ENCODE data around the gene CCDC51.
"Not testable (repeated sequence)": the region's sequence is repeated elsewhere in the genome, so short reads cannot be mapped to it uniquely, and the experiment has no call there.

The CCDC51 gene

DNA sequence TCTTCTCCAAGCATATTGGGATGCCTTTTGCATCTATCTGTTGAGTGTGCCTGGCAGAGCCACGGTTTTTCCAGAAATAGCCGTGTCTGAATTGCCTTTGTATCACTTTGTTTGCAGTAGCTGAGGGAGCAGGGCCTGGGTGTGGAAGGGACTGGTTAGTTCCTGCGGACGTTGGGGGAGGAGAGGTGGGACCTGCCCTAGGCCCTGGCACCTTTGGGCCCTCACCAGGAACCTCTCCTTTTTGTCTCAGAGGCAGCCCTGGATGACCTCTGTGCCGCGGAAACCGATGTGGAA is 25.3 kb upstream of the CCDC51 start:
- H3K9me3 ChIP-seq (replicated peaks; ENCODE audit: low read length): no peaks in the 10 kb centered on the region
- H3K27me3 ChIP-seq (ENCODE audit: control insufficient read depth, insufficient read depth, low read length): no peaks in the 10 kb centered on the region
- peak overlapping the region; percentile 61 for H3K4me2 ChIP-seq (ENCODE audit: low read length)
- H3K4me1 ChIP-seq (ENCODE audit: control insufficient read depth, insufficient read depth, low read length): peaks cover 51% of the 10 kb centered on the region
- H3K4me3 ChIP-seq (ENCODE audit: low read length): no peak overlapping the region
- H3K9ac ChIP-seq (ENCODE audit: low read depth, low read length): peak overlapping the region; percentile 66
- H3K36me3 ChIP-seq (ENCODE audit: insufficient read depth, low read length): peaks cover 50% of the 10 kb centered on the region

DNA sequence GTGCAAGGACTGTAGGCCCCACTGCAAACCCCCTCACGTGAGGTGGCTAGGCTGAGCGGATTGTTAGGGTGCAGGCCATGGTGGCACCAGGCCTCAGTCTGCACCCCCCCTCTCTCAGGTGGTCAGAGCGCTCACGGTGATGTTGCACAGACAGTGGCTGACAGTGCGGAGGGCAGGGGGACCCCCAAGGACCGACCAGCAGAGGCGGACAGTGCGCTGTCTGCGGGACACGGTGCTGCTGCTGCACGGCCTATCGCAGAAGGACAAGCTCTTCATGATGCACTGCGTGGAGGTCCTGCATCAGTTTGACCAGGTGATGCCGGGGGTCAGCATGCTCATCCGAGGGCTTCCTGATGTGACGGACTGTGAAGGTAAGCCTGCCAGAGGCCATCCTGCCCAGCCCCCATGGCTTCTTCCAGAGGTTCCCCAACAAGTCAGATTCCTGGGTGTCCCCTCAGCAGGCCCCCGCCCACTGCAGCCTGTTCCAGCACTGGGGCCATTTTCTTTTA is 24.8 kb upstream of the CCDC51 start:
- Histone ChIP-seq H3K4me3 (ENCODE audit: low read length) (no peak overlapping the region), H3K9ac (ENCODE audit: low read depth, low read length) (peak overlapping the region; percentile 66), H3K9me3 (replicated peaks; ENCODE audit: low read length) (no peaks in the 10 kb centered on the region), H3K27me3 (ENCODE audit: control insufficient read depth, insufficient read depth, low read length) (no peaks in the 10 kb centered on the region), H3K36me3 (ENCODE audit: insufficient read depth, low read length) (peaks cover 49% of the 10 kb centered on the region), H3K4me1 (ENCODE audit: control insufficient read depth, insufficient read depth, low read length) (peaks cover 47% of the 10 kb centered on the region), H3K4me2 (ENCODE audit: low read length) (no peak overlapping the region)

DNA sequence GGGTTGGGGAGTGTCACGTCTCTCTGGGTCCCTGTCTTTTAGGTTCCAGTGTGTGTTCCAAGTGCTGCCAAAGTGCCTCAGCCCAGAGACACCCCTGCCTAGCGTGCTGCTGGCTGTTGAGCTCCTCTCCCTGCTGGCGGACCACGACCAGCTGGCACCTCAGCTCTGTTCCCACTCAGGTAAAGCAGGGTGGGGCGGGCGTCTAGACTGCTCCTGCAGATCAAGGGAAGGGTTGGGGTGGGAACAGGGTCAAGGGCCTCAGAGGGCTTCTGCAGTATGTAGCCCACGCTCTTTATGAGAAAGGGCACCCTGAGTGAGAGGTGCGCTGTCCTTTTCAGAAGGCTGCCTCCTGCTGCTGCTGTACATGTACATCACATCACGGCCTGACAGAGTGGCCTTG is 23.8 kb upstream of the CCDC51 start:
- H3K9ac ChIP-seq (ENCODE audit: low read depth, low read length): no peak overlapping the region
- H3K4me2 ChIP-seq (ENCODE audit: low read length): no peak overlapping the region
- no peak overlapping the region for H3K4me3 ChIP-seq (ENCODE audit: low read length)
- H3K27me3 ChIP-seq (ENCODE audit: control insufficient read depth, insufficient read depth, low read length): no peaks in the 10 kb centered on the region
- H3K4me1 ChIP-seq (ENCODE audit: control insufficient read depth, insufficient read depth, low read length): peaks cover 36% of the 10 kb centered on the region
- no peaks in the 10 kb centered on the region for H3K9me3 ChIP-seq (replicated peaks; ENCODE audit: low read length)
- H3K36me3 ChIP-seq (ENCODE audit: insufficient read depth, low read length): peaks cover 51% of the 10 kb centered on the region

DNA sequence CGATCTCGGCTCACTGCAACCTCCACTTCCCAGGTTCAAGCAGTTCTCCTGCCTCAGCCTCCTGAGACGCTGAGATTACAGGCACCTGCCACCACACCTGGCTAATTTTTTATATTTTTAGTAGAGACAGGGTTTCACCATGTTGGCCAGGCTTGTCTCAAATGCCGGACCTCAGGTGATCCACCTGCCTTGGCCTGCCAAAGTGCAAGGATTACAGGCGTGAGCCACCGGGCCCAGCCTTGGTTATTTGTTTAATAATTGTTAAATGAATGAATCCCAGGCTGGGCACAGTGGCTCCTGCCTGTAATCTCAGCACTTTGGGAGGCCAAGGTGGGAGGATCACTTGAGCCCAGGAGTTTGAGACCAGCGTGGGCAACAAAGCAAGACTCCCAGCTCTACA is 21.8 kb upstream of the CCDC51 start:
- H3K36me3 ChIP-seq (ENCODE audit: insufficient read depth, low read length): peaks cover 42% of the 10 kb centered on the region
- not testable (repeated sequence) for H3K9me3 ChIP-seq (replicated peaks; ENCODE audit: low read length); H3K4me3 ChIP-seq (ENCODE audit: low read length); H3K4me2 ChIP-seq (ENCODE audit: low read length); H3K9ac ChIP-seq (ENCODE audit: low read depth, low read length); H3K27me3 ChIP-seq (ENCODE audit: control insufficient read depth, insufficient read depth, low read length)
- peaks cover 18% of the 10 kb centered on the region for H3K4me1 ChIP-seq (ENCODE audit: control insufficient read depth, insufficient read depth, low read length)

DNA sequence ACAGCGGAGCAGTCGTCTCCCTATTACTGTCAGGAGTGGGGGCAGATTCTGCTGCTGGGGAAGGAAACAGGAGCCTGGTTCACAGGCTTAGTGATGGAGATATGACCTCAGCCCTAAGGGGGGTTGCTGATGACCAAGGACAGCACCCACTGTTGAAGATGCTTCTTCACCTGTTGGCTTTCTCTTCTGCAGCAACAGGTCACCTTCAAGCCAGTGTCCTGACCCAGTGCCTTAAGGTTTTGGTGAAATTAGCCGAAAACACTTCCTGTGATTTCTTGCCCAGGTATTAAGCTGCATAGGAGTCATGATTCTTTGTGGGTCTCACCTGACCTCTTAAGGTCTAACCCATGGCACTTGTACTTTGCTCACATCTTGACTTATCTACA is 20.6 kb upstream of the CCDC51 start:
- H3K36me3 ChIP-seq (ENCODE audit: insufficient read depth, low read length): peaks cover 40% of the 10 kb centered on the region

DNA sequence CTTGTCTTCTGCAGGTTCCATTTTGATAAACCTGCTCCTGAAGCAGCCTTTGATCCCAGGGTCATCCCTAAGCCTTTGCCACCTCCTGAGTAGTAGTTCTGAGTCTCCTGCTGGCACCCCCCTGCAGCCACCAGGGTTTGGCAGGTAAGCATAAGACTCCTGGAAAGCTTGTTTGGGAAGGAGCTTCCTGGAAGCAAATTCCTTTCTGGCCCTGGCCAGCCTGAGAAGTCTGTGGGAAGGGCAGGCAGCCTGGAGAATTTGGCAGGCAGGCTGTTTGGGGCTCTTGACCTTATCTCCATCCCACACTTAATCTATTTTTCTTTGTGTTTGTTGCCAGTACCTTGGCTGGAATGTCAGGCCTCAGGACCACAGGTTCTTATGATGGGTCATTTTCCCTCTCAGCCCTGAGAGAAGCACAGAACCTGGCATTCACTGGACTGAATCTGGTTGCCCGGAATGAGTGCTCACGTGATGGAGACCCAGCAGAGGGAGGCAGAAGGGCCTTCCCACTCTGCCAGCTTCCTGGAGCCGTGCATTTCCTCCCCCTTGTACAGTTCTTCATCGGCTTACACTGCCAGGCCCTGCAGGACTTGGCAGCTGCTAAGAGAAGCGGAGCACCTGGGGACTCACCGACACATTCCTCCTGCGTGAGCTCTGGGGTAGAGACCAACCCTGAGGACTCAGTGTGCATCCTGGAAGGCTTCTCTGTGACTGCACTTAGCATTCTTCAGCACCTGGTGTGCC is 20.0 kb upstream of the CCDC51 start:
- no peak overlapping the region for H3K4me3 ChIP-seq (ENCODE audit: low read length)
- H3K4me2 ChIP-seq (ENCODE audit: low read length): no peak overlapping the region
- H3K9ac ChIP-seq (ENCODE audit: low read depth, low read length): no peak overlapping the region
- no peaks in the 10 kb centered on the region for H3K9me3 ChIP-seq (replicated peaks; ENCODE audit: low read length)
- H3K27me3 ChIP-seq (ENCODE audit: control insufficient read depth, insufficient read depth, low read length): no peaks in the 10 kb centered on the region
- H3K4me1 ChIP-seq (ENCODE audit: control insufficient read depth, insufficient read depth, low read length): peaks cover 2% of the 10 kb centered on the region
- peaks cover 40% of the 10 kb centered on the region for H3K36me3 ChIP-seq (ENCODE audit: insufficient read depth, low read length)

More for the DNA sequence above, 20.6 kb upstream of the CCDC51 start:
- Histone ChIP-seq H3K4me2 (ENCODE audit: low read length) (no peak overlapping the region), H3K27me3 (ENCODE audit: control insufficient read depth, insufficient read depth, low read length) (no peaks in the 10 kb centered on the region), H3K4me1 (ENCODE audit: control insufficient read depth, insufficient read depth, low read length) (peaks cover 6% of the 10 kb centered on the region), H3K9ac (ENCODE audit: low read depth, low read length) (no peak overlapping the region), H3K4me3 (ENCODE audit: low read length) (no peak overlapping the region), H3K9me3 (replicated peaks; ENCODE audit: low read length) (no peaks in the 10 kb centered on the region)

DNA sequence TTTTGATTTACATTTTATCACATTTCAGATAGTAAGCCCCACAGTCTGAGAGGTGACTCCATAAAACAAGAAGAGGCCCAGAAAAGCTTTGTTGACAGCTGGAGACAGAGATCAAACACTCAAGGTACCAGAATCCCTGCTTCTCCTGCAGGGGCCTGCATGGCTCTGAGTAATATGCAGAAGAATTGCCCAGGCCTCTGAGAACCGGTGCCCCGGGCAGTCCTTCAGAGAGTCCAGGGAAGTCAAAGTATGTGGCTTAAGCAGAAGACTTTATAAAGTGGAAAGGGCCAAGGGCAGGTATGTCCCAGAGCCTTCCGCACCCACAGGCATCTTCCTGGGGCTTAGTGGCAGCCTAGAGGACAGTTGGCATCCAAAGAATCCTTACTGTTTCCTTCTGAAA is 19.4 kb upstream of the CCDC51 start:
- H3K9ac ChIP-seq (ENCODE audit: low read depth, low read length): no peak overlapping the region
- H3K9me3 ChIP-seq (replicated peaks; ENCODE audit: low read length): no peaks in the 10 kb centered on the region
- H3K36me3 ChIP-seq (ENCODE audit: insufficient read depth, low read length): peaks cover 43% of the 10 kb centered on the region

DNA sequence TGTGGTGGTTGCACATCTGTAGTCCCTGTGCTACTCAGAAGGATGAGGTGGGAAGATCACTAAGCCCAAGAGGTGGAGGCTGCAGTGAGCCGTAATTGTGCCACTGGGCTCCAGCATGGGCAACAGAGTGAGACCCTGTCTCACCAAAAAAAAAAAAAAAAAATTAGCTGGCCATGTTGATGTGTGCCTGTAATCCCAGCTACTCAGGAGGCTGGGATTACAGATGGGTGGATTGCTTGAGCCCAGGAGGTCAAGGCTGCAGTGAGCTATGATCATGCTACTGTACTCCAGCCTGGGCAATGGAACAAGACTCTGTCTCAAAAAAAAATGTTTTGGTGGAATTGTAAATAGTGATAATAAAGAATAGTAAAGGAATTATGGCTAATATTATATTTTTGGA is 16.5 kb upstream of the CCDC51 start:
- H3K4me2 ChIP-seq (ENCODE audit: low read length): no peak overlapping the region
- H3K27me3 ChIP-seq (ENCODE audit: control insufficient read depth, insufficient read depth, low read length): no peaks in the 10 kb centered on the region
- peaks cover 48% of the 10 kb centered on the region for H3K36me3 ChIP-seq (ENCODE audit: insufficient read depth, low read length)
- no peak overlapping the region for H3K4me3 ChIP-seq (ENCODE audit: low read length)
- H3K9ac ChIP-seq (ENCODE audit: low read depth, low read length): no peak overlapping the region
- no peaks in the 10 kb centered on the region for H3K4me1 ChIP-seq (ENCODE audit: control insufficient read depth, insufficient read depth, low read length)
- no peaks in the 10 kb centered on the region for H3K9me3 ChIP-seq (replicated peaks; ENCODE audit: low read length)

More for the DNA sequence above, 19.4 kb upstream of the CCDC51 start:
- no peaks in the 10 kb centered on the region for H3K4me1 ChIP-seq (ENCODE audit: control insufficient read depth, insufficient read depth, low read length)
- H3K4me2 ChIP-seq (ENCODE audit: low read length): no peak overlapping the region
- no peak overlapping the region for H3K4me3 ChIP-seq (ENCODE audit: low read length)
- no peaks in the 10 kb centered on the region for H3K27me3 ChIP-seq (ENCODE audit: control insufficient read depth, insufficient read depth, low read length)

DNA sequence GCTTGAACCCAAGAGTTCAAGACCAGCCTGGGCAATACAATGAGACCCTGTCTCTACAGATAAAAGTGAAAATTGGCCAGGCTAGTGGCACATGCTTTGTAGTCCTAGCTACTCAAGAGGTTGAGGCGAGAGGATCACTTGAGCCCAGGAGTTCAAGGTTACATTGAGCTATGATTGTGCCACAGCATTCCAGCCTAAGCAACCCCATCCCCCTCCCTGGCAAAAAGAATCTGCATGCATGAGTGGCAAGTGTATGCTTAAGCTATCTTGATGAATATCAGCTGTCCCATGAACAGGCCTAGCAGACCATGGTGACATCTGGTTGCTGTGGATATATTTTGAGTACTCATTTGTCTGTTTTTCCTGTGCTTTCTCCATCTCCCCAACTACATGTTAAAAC is 11.4 kb upstream of the CCDC51 start:
- Histone ChIP-seq H3K9ac (ENCODE audit: low read depth, low read length) (no peak overlapping the region), H3K9me3 (replicated peaks; ENCODE audit: low read length) (no peaks in the 10 kb centered on the region), H3K4me1 (ENCODE audit: control insufficient read depth, insufficient read depth, low read length) (peaks cover 12% of the 10 kb centered on the region), H3K4me2 (ENCODE audit: low read length) (no peak overlapping the region), H3K4me3 (ENCODE audit: low read length) (no peak overlapping the region), H3K27me3 (ENCODE audit: control insufficient read depth, insufficient read depth, low read length) (no peaks in the 10 kb centered on the region), H3K36me3 (ENCODE audit: insufficient read depth, low read length) (peaks cover 14% of the 10 kb centered on the region)

DNA sequence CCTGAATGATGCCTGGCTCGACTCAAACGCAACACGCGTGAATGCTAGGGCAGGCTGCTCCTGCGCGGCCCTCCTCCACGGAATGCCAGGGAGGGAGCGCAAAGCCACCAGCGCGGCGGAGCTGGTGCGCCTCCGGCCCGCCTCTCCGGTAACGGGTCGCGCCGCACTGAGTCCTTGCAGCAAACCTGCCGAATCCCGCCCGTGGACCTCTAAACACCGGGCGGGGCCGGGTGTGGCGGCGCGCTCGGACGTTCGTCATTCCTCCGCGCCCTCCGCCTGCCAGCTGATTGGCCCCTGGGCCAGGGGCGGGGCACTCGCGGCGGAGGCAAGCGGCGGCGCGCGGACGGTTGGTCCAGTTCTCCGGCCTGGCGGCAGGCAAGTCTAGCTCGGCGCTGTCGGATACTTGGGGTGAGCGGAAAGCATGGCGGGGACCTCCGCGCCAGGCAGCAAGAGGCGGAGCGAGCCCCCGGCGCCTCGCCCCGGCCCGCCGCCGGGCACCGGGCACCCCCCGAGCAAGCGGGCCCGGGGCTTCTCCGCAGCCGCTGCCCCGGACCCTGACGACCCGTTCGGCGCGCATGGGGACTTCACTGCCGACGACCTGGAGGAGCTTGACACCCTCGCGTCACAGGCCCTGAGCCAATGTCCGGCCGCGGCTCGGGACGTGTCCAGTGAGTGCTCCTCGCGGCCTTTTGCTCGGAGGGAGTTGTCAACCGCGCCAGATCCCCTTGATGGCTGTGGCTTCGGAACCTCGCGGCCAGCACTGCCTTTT is 6.7 kb upstream of the CCDC51 start, which contains the start of gene ATRIP:
Gene ATRIP, plus strand, starts transcription at position 313 of the 769 bp plus-strand sequence. Its CDS starts 109 bp downstream, at position 422.
- Histone ChIP-seq H3K9me3 (replicated peaks; ENCODE audit: low read length) (no peaks in the 10 kb centered on the region), H3K36me3 (ENCODE audit: insufficient read depth, low read length) (peaks cover 18% of the 10 kb centered on the region), H3K4me3 (ENCODE audit: low read length) (peak within 1 kb of the TSS; percentile 82)

DNA sequence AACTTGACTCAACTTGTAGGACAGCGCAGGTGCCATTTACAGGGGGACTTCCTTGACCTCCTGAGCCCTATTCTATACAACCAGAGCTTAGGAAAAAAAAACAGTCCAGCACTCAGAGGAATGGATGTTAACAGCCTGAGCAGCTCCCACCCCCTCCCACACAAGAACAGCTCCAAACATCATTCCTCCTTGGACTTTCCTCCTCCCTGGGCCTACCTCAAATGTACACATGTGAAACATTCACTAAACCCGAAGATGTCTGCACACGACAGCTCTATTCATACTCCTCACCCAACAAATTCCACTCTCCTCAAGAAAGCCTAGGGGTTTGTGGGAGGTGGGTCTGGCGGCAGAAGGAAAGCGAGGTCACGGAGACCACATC is 6.1 kb upstream of the CCDC51 start:
- H3K4me3 ChIP-seq (ENCODE audit: low read length): peak overlapping the region; percentile 82
- H3K4me2 ChIP-seq (ENCODE audit: low read length): peak overlapping the region; percentile 90
- no peaks in the 10 kb centered on the region for H3K27me3 ChIP-seq (ENCODE audit: control insufficient read depth, insufficient read depth, low read length)
- H3K9me3 ChIP-seq (replicated peaks; ENCODE audit: low read length): no peaks in the 10 kb centered on the region
- H3K9ac ChIP-seq (ENCODE audit: low read depth, low read length): peak overlapping the region; percentile 84
- peaks cover 21% of the 10 kb centered on the region for H3K36me3 ChIP-seq (ENCODE audit: insufficient read depth, low read length)
- H3K4me1 ChIP-seq (ENCODE audit: control insufficient read depth, insufficient read depth, low read length): peaks cover 32% of the 10 kb centered on the region

More for the DNA sequence above, 6.7 kb upstream of the CCDC51 start, which contains the start of gene ATRIP:
- peak within 1 kb of the TSS; percentile 84 for H3K9ac ChIP-seq (ENCODE audit: low read depth, low read length)
- no peaks in the 10 kb centered on the region for H3K27me3 ChIP-seq (ENCODE audit: control insufficient read depth, insufficient read depth, low read length)
- H3K4me1 ChIP-seq (ENCODE audit: control insufficient read depth, insufficient read depth, low read length): peaks cover 27% of the 10 kb centered on the region
- peak within 1 kb of the TSS; percentile 90 for H3K4me2 ChIP-seq (ENCODE audit: low read length)
